NCI-H345 treated with DMSO at 0.1 percent for 48 hours (cell line): ENCODE measurements around the gene DHRSX.
"Not testable (repeated sequence)": the region's sequence is repeated elsewhere in the genome, so short reads cannot be mapped to it uniquely, and the experiment has no call there.

Source experiments
- DNase-seq: peaks from one replicate; lab custom pipeline; 2025; ENCODE audit not compliant: unreplicated experiment; lab: John Stamatoyannopoulos, UW

DHRSX gene

GRCh38 chrX:2500803-2501558 lies at the start of gene DHRSX, which contains the start of gene ZBED1:
TSS of gene DHRSX (minus strand) at chrX:2500976. CDS start at chrX:2500925, 51 bp downstream.
TSS of gene ZBED1 (minus strand) at chrX:2500976. CDS start at chrX:2490719, 10,257 bp downstream.
- no peak for DNase-seq

- no peak for DNase-seq
These were observed 49.1 kb upstream of the DHRSX start for GRCh38 chrX:2549876-2550275.

GRCh38 chrX:2548711-2549423 lies 48.1 kb upstream of the DHRSX start:
- DNase-seq, result no peak

- no peak for DNase-seq
These were observed 47.0 kb upstream of the DHRSX start for GRCh38 chrX:2547736-2548135.

- no peak for DNase-seq
These were observed 45.7 kb upstream of the DHRSX start for GRCh38 chrX:2546496-2546895.

GRCh38 chrX:2545144-2545543 lies 44.4 kb upstream of the DHRSX start:
- DNase-seq, result no peak

- no peak for DNase-seq
These were observed 42.2 kb upstream of the DHRSX start for GRCh38 chrX:2542826-2543521.

GRCh38 chrX:2541603-2542002 lies 40.8 kb upstream of the DHRSX start:
- no peak for DNase-seq

- DNase-seq, result no peak
These were observed 39.7 kb upstream of the DHRSX start for GRCh38 chrX:2540426-2540947.

- no peak for DNase-seq
These were observed 38.8 kb upstream of the DHRSX start for GRCh38 chrX:2539586-2539985.

- no peak for DNase-seq
These were observed 37.4 kb upstream of the DHRSX start for GRCh38 chrX:2538031-2538757.

- DNase-seq, result no peak
These were observed 36.2 kb upstream of the DHRSX start for GRCh38 chrX:2536974-2537373.

- no peak for DNase-seq
These were observed 35.4 kb upstream of the DHRSX start for GRCh38 chrX:2536141-2536540.

GRCh38 chrX:2534261-2535021 lies 33.7 kb upstream of the DHRSX start:
- not testable (repeated sequence) for DNase-seq

- DNase-seq, result no peak
These were observed 32.6 kb upstream of the DHRSX start for GRCh38 chrX:2533424-2533823.

GRCh38 chrX:2526390-2526789 lies 25.6 kb upstream of the DHRSX start:
- no peak for DNase-seq

- DNase-seq, result no peak
These were observed 23.1 kb upstream of the DHRSX start for GRCh38 chrX:2523911-2524310.

GRCh38 chrX:2521927-2522386 lies 21.2 kb upstream of the DHRSX start:
- DNase-seq, result no peak

GRCh38 chrX:2521092-2521926 lies 20.5 kb upstream of the DHRSX start:
- DNase-seq, result no peak
